ENCODE measurements around the gene TMEM50A.
"Not testable (repeated sequence)": the region's sequence is repeated elsewhere in the genome, so short reads cannot be mapped to it uniquely, and the experiment has no call there.

TMEM50A gene

DNA sequence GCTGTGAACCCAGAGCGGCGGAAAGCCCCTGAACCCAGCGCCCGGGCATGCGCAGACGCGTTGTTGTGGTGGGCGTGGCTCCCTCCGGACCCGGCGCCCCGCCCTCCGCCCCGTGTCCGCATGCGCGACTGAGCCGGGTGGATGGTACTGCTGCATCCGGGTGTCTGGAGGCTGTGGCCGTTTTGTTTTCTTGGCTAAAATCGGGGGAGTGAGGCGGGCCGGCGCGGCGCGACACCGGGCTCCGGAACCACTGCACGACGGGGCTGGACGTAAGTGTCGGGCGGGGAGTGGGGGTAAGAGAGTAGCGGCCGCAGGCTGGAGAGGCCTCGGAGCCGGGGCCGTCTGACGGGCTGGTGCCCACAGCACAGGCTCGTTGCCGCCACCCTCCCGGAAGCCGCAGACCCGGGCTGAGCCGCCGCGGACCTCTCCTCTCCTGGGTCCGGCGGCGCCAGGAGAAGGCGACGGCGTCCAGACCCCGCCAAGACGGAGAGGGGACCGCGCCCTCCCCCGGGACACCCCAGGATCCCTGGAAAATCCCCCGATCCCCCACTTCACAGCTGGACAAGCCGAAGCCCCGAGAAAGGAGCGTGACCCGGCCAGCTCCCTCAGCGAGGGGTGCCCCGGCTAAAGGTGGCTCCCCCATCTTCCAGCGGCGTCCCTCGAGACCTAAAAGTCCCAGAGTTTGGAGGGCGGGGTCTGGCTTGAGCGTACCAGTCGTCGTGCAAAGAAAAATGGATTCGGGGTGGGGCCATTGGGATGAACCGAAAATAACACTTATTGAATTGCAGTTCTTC is at the start of gene TMEM50A:
TSS of gene TMEM50A (plus strand) at position 147 of the 794 bp plus-strand sequence. CDS start 2,153 bp downstream, outside the sequence.
- peak; percentile 44 for DNase-seq

GRCh38 chr1:25288573-25289101 is 49.5 kb upstream of the TMEM50A start:
- DNase-seq, result not testable (repeated sequence)

GRCh38 chr1:25290043-25290442 is 48.1 kb upstream of the TMEM50A start:
- not testable (repeated sequence) for DNase-seq

DNA sequence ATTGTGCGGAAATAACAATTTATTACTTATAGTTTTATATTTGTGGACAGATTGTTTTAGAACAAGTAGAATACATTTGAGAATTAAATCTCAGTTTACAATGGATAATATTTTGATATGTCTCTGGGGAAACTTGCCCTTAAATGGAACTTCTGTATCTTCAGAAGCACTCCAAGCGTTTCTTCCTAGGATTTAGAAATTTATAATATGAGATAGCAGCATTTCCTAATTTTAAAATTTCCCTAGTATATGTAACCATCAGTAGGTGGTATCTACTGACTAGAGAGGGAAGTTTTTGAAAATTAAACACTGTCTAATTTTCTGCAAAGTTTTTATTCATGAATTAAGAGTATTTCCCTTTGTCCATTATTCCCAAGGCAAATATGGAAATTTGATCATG is 44.7 kb upstream of the TMEM50A start:
- not testable (repeated sequence) for DNase-seq

GRCh38 chr1:25294889-25295826 is 43.0 kb upstream of the TMEM50A start:
- DNase-seq, result not testable (repeated sequence)

DNA sequence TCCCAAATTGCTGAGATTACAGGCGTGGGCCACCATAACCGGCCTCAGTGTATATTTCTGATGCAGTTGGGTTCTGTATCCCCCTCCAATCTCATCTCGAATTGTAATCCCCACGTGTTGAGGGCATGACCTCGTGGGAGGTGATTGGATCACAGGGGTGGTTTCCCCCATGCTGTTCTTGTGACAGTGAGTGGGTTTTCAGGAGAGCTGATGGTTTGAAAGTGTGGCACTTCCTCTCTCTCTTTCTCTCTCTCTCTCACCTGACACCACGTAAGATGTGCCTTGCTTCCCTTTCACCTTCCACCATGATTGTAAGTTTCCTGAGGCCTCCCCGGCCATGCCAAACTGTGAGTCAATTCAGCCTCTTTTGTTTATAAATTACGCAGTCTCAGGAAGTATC is 41.6 kb upstream of the TMEM50A start:
- not testable (repeated sequence) for DNase-seq

GRCh38 chr1:25300729-25301128 is 37.4 kb upstream of the TMEM50A start:
- not testable (repeated sequence) for DNase-seq

DNA sequence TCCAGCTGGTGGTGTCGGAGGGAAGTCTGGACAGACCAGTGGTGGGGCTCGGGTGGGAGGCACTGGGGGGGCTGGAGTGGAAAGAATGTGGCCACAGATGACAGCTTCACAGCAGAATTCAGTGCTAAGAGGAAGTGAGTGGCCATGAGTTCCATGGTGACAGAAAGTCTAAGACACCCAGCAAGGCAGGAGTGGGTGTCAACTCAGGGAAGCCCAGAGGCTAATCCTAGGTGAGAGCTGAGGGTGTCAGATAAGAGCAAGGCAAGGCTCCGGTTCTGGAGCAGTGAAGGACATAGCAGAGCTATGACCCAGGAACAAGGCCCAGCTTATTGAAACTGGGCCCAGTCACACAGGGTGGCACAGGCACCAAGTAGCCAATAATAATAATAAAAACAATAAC is 35.8 kb upstream of the TMEM50A start:
- not testable (repeated sequence) for DNase-seq

- not testable (repeated sequence) for DNase-seq
Measured at GRCh38 chr1:25304936-25305335, 33.2 kb upstream of the TMEM50A start.

DNA sequence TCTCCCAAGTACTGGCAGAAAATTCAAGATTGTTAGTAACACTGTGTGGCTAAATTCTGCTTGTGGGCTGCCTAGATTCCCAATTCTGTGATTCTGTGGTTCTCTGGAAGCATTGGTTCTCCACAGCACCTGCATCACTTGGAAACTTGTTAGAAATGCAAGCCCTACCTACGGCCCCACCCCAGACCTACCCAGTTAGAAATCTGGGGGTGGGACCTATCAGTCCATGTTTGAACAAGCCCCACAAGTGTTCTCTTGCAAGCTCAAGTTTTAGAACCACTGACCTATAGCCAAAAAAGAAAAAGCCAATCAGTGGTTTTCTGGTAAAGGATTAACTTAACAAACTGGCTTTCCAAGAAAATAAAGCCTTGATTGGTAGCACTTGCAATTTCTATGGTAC is 30.0 kb upstream of the TMEM50A start:
- not testable (repeated sequence) for DNase-seq

- not testable (repeated sequence) for DNase-seq
Measured at GRCh38 chr1:25309085-25309484, 29.0 kb upstream of the TMEM50A start.

DNA sequence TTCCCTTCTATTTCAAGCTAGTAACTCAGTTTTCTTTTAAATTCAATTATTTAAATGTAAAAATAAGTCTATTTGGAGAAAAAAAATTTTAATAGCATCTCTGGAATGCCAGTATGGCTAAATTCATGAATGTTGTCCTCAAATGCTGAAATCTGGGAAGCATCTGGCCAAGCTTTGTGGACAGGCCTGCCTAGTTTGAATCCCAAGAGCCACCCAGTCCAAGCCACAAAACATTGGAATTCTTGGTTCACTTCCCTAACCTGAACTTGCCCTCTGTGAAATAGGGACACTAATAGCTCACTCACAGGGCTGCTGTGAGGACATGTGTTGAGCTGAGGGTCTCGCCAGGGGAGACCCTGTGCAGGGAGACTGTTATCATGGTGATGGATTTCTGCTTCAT is 28.6 kb upstream of the TMEM50A start:
- DNase-seq, result not testable (repeated sequence)

- DNase-seq, result not testable (repeated sequence)
Measured at GRCh38 chr1:25312806-25313470, 25.2 kb upstream of the TMEM50A start.

DNA sequence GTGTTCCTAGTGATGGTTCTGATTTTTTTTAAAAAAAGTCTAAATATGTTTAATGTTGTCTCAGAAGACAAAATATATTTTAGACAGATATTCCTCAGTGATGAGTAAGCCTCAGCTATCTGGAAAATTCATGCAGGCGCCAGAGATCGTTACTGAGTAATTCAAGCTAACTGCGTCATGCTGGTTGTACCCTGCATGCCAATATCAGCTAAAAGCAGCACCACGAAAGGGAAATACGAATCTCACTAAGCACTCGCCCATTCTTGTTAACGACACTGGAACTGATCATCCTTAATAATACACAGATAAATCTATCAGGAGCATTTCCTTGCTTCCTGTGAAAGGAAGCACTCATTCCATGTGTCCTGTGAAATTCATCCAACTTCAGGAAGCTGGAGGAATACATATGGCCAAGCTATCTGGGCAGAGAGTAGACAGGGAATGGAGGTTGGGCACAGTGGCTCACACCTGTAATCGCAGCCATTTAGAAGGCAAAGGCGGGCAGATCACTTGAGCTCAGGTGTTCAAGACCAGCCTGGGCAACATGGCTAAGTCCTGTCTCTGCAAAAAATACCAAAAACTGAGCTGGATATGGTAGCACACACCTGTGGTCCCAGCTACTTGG is 17.7 kb upstream of the TMEM50A start:
- not testable (repeated sequence) for DNase-seq

DNA sequence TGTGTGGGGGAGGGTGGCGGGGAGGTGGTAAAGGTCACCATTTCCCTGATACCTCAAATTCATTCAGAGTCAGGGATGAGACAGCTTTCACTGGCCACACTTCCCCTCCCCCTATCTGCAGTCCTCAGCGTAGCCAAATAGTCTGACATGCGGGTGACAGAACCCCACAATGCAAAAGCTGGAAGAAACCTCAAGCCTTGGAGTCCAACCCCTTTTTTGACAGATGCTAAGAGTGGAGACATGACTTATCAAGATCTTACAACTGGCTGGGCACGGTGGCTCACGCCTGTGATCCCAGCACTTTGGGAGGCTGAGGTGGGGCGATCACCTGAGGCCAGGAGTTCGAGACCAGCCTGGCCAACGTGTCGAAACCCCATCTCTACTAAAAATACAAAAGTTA is 16.0 kb upstream of the TMEM50A start:
- not testable (repeated sequence) for DNase-seq

- not testable (repeated sequence) for DNase-seq
Measured at GRCh38 chr1:25324407-25324806, 13.7 kb upstream of the TMEM50A start.

DNA sequence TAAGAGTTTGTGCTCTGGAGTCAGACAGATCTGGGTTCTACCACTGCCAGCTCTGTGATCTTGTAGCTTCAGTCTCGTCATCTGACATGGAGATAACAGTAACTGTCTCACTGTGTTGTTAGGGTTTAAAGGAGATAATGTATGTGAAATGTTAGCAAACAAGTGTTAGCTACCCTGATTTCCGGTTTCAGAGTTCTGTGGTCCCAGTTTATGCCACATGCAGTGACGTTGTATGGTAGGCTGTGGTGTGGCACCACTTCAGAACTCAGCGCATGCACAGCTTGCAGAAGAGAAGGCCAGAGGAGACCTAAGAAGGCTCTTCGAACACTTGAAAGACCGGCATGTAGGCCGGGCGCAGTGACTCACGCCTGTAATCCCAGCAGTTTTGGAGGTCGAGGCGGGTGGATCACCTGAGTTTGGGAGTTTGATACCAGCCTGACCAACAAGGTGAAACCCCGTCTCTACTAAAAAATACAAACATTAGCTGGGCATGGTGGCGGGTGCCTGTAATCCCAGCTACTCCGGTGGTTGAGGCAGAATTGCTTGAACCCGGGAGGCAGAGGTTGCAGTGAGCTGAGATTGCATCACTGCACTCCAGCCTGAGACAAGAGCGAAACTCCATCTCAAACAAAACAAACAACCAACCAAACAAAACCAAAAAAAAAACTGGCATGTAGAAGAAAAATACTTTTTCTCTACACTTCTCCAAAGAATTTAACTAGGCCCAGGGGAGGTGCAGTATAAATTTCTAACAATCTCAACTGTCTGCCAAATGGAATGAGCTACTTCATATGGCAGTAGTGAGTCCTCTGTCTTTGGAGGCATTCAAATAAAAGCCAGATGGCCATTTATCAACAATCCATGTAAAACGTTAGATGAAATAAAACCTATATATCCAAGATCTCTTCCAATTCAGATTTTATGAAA is 10.0 kb upstream of the TMEM50A start:
- not testable (repeated sequence) for DNase-seq

- not testable (repeated sequence) for DNase-seq
Measured at GRCh38 chr1:25328791-25329185, 9.3 kb upstream of the TMEM50A start.

GRCh38 chr1:25329336-25329735 is 8.8 kb upstream of the TMEM50A start:
- DNase-seq, result not testable (repeated sequence)

DNA sequence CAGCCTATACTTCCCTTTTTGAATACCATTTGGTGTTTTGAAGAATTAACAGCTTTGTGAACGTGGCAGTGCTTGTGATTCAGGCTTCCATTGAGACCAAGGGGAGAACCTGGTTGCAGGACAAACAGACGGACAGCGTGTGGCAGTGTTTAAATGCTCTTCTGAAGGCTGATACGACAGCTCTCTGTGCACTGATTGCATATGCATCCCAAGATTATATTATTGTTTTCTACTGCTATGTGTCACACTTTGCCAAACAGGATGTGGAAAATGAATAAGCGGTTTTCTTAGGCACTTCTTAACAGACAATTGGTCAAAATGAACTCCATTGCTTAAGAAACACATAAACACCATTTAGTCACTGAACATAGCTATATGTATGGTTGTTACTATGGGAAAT is 8.2 kb upstream of the TMEM50A start:
- DNase-seq, result not testable (repeated sequence)

DNA sequence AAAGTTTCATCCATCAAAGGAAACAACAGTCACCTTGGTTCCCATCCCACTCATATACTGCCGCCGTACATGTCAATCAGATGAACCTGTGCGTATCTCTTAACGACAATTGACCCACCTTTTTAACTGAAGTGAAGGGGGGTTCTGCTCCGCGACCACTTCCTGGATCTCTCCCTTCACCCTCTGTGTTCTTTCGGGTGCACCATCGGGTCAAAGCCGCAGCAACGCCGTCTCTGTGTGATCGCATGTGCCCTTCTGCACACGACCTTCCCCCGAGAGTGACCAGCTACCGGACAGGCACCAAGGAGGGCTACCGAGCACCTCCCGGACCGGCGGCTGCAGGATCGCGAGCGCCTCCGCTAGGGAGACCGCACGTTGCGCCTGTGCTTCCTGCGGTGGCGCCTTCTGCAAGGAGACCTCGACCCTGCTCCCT is 1.2 kb upstream of the TMEM50A start:
- not testable (repeated sequence) for DNase-seq
